ENCODE results near the gene UROS. TPM values are rescaled to one million over a fixed set of nuclear protein-coding genes. Genes with fewer than 3 reads are reported as not detected.

UROS gene
- total RNA-seq, 4 donors from 2014 or later: 24.6 to 39.3 (median 32.4) TPM

DNA sequence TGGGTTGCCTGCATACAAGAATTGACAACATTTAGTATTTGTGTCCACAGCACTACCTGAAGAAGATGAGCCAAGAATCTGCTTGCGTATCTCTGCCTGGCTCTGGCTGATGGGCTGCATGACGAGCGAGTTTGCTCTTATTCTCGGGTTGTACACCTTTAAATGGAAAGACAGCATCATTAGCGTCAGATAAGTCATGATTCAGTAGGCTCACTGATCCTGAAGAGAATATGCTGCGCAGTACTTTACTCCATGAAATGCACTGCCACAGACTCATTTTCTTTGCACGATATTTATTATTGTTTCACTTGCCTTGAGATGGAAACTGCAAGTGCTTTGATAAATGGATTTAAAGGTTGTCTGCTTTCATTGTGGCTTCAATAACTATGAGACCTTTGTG is 29.4 kb upstream of the UROS start:
- TF ChIP-seq POLR2AphosphoS5 (IDR thresholded peaks at IDR 0.05): no peak
- TF ChIP-seq, protein P1, sequence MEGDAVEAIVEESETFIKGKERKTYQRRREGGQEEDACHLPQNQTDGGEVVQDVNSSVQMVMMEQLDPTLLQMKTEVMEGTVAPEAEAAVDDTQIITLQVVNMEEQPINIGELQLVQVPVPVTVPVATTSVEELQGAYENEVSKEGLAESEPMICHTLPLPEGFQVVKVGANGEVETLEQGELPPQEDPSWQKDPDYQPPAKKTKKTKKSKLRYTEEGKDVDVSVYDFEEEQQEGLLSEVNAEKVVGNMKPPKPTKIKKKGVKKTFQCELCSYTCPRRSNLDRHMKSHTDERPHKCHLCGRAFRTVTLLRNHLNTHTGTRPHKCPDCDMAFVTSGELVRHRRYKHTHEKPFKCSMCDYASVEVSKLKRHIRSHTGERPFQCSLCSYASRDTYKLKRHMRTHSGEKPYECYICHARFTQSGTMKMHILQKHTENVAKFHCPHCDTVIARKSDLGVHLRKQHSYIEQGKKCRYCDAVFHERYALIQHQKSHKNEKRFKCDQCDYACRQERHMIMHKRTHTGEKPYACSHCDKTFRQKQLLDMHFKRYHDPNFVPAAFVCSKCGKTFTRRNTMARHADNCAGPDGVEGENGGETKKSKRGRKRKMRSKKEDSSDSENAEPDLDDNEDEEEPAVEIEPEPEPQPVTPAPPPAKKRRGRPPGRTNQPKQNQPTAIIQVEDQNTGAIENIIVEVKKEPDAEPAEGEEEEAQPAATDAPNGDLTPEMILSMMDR (IDR thresholded peaks at IDR 0.05): no peak
- no peak for TF ChIP-seq EP300 (IDR thresholded peaks at IDR 0.05; ENCODE audit: low read depth)
- no peak for TF ChIP-seq POLR2A (IDR thresholded peaks at IDR 0.05)
- 88 to 95% methylated on average over 6 to 7 of the region's 7 CpGs for WGBS, 2 donors (ENCODE audit: low coverage in 1 of 2)

GRCh38 chr10:125850766-125851731 is 28.0 kb upstream of the UROS start:
- peaks cover 0 to 32% (median 11%) of the 10 kb centered on the region in 4 donors for H3K36me3 ChIP-seq
- no peaks in the 10 kb centered on the region for H3K9me3 ChIP-seq
- 83 to 85% methylated on average over 2 of the region's 2 CpGs for WGBS, 2 donors (ENCODE audit: low coverage in 1 of 2)
- H3K4me3 ChIP-seq: no peak overlapping the region
- no peaks in the 10 kb centered on the region for H3K27me3 ChIP-seq
- H3K27ac ChIP-seq: no peak overlapping the region
- in situ Hi-C loops (cut with MboI; ENCODE audit: low pct_ligation_motif_present in 1 of 4, low pct_unique_long_range_greater_than_20kb in 1 of 4, low sequenced_read_pairs in 3 of 4): loop anchor here in 1 of 4 donors (25.0 kb wide), 1 partner anchor 661 kb away; no protein-coding TSS in a partner anchor
- intact Hi-C loops (cut with DNase I; ENCODE audit: low total_unique reads): no loop called here
- no peak for DNase-seq
- H3K4me1 ChIP-seq: no peaks in the 10 kb centered on the region
- no peak for TF ChIP-seq POLR2A (IDR thresholded peaks at IDR 0.05)
- no peak for TF ChIP-seq POLR2AphosphoS5 (IDR thresholded peaks at IDR 0.05)

More for the DNA sequence above, 29.4 kb upstream of the UROS start:
- DNase-seq: no peak
- no peaks in the 10 kb centered on the region for H3K4me1 ChIP-seq
- H3K9me3 ChIP-seq: no peaks in the 10 kb centered on the region
- H3K36me3 ChIP-seq: peaks cover 0 to 42% (median 11%) of the 10 kb centered on the region in 4 donors
- no peaks in the 10 kb centered on the region for H3K27me3 ChIP-seq
- H3K4me3 ChIP-seq: no peak overlapping the region
- in situ Hi-C loops (cut with MboI; ENCODE audit: low pct_ligation_motif_present in 1 of 4, low pct_unique_long_range_greater_than_20kb in 1 of 4, low sequenced_read_pairs in 3 of 4): loop anchor here in 1 of 4 donors (25.0 kb wide), 1 partner anchor 660 kb away; no protein-coding TSS in a partner anchor
- H3K27ac ChIP-seq: no peak overlapping the region
- intact Hi-C loops (cut with DNase I; ENCODE audit: low total_unique reads): no loop called here

DNA sequence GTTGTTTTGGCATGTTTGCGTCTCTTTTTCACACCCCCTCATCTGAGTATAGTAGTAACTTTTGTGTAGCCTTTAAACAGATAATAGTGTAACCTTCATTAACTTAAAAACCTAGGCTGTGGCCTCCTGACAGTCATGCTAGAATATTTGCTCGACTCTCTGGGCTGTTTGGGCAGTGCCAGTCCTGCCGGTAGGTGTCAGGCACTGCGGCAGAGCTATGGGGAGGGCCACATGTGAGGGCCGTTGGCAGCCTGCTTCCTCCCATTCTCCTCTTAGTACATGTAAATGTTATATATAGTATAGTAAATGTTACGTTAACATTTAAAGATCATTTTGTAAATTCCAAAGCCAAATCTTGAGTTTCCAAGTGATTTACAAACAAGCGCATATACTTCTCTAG is 26.4 kb upstream of the UROS start:
- in situ Hi-C loops (cut with MboI; ENCODE audit: low pct_ligation_motif_present in 1 of 4, low pct_unique_long_range_greater_than_20kb in 1 of 4, low sequenced_read_pairs in 3 of 4): no loop called here
- Histone ChIP-seq H3K27ac (no peak overlapping the region), H3K4me1 (no peaks in the 10 kb centered on the region), H3K9me3 (no peaks in the 10 kb centered on the region), H3K36me3 (peaks cover 0 to 32% (median 11%) of the 10 kb centered on the region in 4 donors), H3K4me3 (no peak overlapping the region), H3K27me3 (no peaks in the 10 kb centered on the region)
- intact Hi-C loops (cut with DNase I; ENCODE audit: low total_unique reads): no loop called here
- no peak for DNase-seq
- WGBS, 2 donors (ENCODE audit: low coverage in 1 of 2): 77 to 100% methylated on average over 3 to 7 of the region's 7 CpGs
- TF ChIP-seq POLR2A (IDR thresholded peaks at IDR 0.05): no peak
- no peak for TF ChIP-seq POLR2AphosphoS5 (IDR thresholded peaks at IDR 0.05)
- no peak for TF ChIP-seq EP300 (IDR thresholded peaks at IDR 0.05; ENCODE audit: low read depth)

DNA sequence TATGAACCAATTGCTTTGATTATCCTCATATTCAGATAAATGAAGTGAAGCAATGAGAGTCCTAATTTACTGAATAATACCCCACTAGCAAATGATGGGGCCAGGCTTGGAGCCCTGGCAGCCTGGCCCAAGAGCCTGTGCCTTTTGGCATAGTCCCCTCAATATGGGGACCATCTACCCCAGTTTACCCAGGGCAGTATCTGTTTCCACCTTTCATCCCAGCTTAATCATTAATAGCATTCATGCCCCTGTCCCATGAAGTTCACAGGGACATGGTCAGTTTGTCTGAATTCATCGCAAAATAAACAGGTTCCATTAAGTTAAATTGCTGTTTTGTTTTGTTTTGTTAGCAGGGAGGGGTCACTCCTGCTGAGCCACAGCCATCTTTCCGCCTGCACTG is 25.8 kb upstream of the UROS start:
- no peak for DNase-seq
- H3K27me3 ChIP-seq: no peaks in the 10 kb centered on the region
- intact Hi-C loops (cut with DNase I; ENCODE audit: low total_unique reads): no loop called here

GRCh38 chr10:125848371-125848770 is 25.3 kb upstream of the UROS start:
- no peak overlapping the region for H3K27ac ChIP-seq
- no peak overlapping the region for H3K4me3 ChIP-seq
- intact Hi-C loops (cut with DNase I; ENCODE audit: low total_unique reads): no loop called here
- H3K36me3 ChIP-seq: peaks cover 0 to 32% (median 11%) of the 10 kb centered on the region in 4 donors
- no peak for DNase-seq
- TF ChIP-seq, protein P1 (IDR thresholded peaks at IDR 0.05): no peak
- TF ChIP-seq POLR2AphosphoS5 (IDR thresholded peaks at IDR 0.05): no peak
- TF ChIP-seq EP300 (IDR thresholded peaks at IDR 0.05; ENCODE audit: low read depth): no peak
- TF ChIP-seq POLR2A (IDR thresholded peaks at IDR 0.05): no peak
- 93% methylated on average over 2 of the region's 2 CpGs; no CpG with 5 or more reads in 1 of the 2 donors for WGBS, 2 donors (ENCODE audit: low coverage in 1 of 2)
- no peaks in the 10 kb centered on the region for H3K4me1 ChIP-seq
- H3K27me3 ChIP-seq: no peaks in the 10 kb centered on the region
- in situ Hi-C loops (cut with MboI; ENCODE audit: low pct_ligation_motif_present in 1 of 4, low pct_unique_long_range_greater_than_20kb in 1 of 4, low sequenced_read_pairs in 3 of 4): no loop called here
- H3K9me3 ChIP-seq: no peaks in the 10 kb centered on the region

More for the DNA sequence above, 25.8 kb upstream of the UROS start:
- TF ChIP-seq EP300 (IDR thresholded peaks at IDR 0.05; ENCODE audit: low read depth): no peak
- Histone ChIP-seq H3K4me1 (no peaks in the 10 kb centered on the region), H3K36me3 (peaks cover 0 to 32% (median 11%) of the 10 kb centered on the region in 4 donors), H3K4me3 (no peak overlapping the region), H3K9me3 (no peaks in the 10 kb centered on the region), H3K27ac (no peak overlapping the region)
- in situ Hi-C loops (cut with MboI; ENCODE audit: low pct_ligation_motif_present in 1 of 4, low pct_unique_long_range_greater_than_20kb in 1 of 4, low sequenced_read_pairs in 3 of 4): no loop called here
- 67 to 86% methylated on average over 1 to 2 of the region's 2 CpGs for WGBS, 2 donors (ENCODE audit: low coverage in 1 of 2)

Measured in transverse colon (tissue), 4 donors.